Pulmonary artery endothelial cell (primary cell): ENCODE data around the gene KRTAP12-1. TPM values are rescaled to one million over a fixed set of nuclear protein-coding genes. Genes with fewer than 3 reads are reported as not detected.
"Not testable (repeated sequence)": the region's sequence is repeated elsewhere in the genome, so short reads cannot be mapped to it uniquely, and the experiment has no call there.

Source experiments
- DNase-seq: peaks from one replicate; pipeline ENCODE4 v3.0.0-alpha.2; 2011; ENCODE audit warnings: low read depth, low spot score
- total RNA-seq: library from RNA; depleted of rRNA; stranded (reverse); fragments of >200 nt; gene quantifications from 2 replicates; pipeline ENCODE4 v1.2.3, GENCODE V29; 2014

The KRTAP12-1 gene
- total RNA-seq, 1 donor from 2014 or later, result not detected

DNA sequence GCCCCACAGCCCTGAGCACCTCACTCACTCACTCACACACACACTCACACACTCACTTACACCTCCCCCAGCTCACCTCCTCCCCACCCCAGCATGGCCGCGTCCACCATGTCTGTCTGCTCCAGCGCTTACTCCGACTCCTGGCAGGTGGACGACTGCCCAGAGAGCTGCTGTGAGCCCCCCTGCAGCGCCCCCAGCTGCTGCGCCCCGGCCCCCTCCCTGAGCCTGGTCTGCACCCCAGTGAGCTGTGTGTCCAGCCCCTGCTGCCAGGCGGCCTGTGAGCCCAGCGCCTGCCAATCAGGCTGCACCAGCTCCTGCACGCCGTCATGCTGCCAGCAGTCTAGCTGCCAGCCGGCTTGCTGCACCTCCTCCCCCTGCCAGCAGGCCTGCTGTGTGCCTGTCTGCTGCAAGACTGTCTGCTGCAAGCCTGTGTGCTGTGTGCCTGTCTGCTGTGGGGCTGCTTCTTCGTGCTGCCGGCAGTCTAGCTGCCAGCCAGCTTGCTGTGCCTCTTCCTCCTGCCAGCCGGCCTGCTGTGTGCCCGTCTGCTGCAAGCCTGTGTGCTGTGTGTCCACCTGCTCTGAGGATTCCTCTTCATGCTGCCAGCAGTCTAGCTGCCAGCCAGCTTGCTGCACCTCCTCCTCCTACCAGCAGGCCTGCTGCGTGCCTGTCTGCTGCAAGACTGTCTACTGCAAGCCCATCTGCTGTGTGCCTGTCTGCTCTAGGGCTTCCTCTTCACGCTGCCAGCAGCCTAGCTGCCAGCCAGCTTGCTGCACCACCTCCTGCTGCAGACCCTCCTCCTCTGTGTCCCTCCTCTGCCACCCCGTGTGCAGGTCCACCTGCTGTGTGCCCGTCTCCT, 35.4 kb downstream of the KRTAP12-1 start, which contains the start of gene KRTAP10-11:
Gene KRTAP10-11, plus strand, starts transcription at position 49 of the 856 bp plus-strand sequence. Its CDS starts 45 bp downstream, at position 94.
- DNase-seq, result not testable (repeated sequence)

DNA sequence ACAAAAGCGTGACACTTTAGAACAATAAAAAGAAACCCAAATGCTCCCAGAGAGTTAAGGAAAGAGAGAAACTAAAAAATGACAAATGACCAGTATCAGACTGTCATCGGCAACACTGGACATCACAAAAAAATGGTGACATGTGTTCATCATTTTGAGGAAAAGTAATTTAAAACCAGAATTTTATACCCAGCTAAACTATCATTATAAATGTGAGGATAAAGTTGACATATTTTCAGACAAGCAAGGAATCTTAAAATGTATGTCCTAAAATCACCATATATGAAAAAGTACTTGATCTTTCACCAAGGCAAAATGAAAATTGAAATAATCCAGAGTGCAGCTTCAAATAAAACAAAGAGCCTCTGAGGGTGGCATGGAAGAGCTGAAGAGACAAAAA, 37.1 kb downstream of the KRTAP12-1 start:
- DNase-seq, result no peak

DNA sequence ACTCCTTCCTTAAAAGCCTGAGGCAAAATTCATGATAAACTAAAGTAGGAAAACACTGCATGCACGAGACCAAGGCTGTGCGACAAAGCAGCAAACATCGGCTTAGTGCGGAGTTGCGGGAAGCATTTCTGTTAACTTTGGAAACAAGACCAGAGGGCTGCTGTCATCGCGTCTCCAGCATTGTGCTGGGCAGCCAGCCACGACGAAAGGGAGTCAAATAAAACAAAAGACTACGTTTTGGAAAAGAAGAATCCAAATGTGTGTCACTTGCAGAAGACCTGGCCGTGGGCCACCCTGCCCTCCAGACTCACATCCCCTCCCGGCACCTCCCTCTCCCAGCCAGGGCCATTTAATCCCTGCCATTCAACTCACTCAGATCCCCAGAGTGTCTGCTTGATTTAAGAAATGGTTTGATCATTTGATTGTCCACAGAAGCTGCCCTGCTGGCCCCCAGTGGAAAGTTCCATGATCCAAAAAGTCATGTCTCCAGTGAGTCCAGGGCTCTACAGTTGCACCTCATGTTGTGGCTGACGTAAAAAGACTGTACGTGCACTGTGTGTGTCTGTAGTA, 38.1 kb downstream of the KRTAP12-1 start:
- DNase-seq, result no peak

DNA sequence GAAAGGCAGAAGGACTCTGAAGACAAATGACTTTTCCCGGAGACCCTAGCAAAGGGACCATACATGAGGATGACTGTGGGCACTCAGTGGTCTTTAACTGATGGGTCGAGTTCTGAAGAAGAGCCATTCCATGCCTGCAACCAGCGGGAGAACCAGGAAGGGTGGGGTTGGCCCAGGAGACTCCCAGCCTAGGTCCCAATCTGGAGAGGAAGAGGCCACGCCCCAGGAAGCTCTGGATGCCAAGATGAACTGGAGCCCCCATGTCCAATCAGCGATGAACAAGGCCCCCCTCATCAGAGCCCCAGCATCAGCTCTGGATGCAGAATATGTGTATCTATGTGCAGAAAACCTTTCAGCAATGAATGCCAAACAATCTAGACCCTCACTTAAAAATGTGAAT, 41.2 kb downstream of the KRTAP12-1 start:
- DNase-seq, result no peak

DNA sequence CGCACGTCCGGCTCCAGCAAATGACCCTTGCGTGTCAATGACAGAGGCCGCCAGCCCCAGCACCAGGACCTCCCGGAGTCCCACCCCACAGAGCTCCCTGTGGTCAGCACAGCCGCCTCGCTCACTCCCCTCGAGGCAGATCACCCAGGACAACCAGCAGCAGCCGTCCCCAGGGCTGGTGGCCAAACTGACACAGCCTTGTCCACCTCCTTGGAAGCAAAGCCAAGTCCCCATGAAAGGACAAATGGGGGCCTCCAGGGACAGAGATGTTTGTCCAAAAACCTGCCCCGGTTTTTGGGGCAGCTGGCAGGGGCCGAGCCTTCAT, 42.7 kb downstream of the KRTAP12-1 start:
- DNase-seq, result no peak

DNA sequence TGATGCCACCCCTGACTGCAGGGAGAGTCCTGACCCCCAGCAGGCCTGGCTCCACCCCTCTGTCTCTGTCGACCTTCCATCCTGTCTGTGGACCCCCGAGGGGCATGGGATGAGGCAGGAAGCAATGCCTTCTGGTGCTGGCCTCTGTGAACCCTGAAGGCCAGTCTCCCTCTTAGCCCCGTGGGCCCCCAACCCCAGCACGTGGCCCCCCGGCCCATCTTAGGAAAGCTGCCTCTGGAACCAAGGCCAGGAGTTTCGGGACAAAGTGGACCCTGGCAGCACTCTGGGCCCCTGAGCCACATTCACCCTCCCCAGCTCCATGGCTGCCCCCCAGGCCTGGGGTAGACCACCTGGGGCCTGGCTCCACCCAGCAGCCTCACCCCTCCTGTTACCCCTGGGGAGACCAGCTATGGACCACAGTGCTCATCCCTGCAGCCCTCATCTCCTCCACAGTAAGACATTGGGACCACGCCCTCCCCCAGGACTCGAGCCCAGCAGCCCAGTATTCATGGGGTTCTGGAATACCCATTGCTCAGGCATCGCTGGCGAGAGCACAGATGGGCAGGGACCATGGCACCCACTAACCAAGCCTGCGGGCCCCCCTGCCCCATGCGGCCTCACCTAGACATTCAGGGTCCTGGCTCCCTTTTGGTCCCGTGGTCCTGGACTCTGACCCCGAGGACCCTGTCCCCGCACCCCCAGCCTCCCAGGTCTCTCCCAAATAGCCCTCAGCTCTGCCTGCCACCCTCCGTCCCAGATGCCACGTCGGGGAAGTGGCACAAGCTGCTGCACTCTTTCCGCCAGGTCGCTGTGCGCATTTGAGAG, 43.2 kb downstream of the KRTAP12-1 start:
- not testable (repeated sequence) for DNase-seq

DNA sequence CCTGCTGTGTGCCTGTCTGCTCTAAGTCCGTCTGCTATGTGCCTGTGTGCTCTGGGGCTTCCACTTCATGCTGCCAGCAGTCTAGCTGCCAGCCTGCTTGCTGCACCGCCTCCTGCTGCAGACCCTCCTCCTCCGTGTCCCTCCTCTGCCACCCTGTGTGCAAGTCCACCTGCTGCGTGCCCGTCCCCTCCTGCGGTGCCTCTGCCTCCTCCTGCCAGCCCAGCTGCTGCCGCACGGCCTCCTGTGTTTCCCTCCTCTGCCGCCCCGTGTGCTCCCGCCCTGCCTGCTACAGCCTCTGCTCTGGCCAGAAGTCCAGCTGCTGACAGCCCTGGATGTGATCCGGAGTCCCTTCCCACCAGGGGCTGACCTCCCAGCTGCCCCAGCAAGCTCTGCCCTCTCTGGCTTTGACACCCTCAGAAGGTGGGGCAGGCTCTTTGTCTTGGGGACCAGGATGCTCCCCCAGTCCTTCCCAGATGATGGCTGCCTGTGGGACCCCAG, 44.1 kb downstream of the KRTAP12-1 start:
- not testable (repeated sequence) for DNase-seq

DNA sequence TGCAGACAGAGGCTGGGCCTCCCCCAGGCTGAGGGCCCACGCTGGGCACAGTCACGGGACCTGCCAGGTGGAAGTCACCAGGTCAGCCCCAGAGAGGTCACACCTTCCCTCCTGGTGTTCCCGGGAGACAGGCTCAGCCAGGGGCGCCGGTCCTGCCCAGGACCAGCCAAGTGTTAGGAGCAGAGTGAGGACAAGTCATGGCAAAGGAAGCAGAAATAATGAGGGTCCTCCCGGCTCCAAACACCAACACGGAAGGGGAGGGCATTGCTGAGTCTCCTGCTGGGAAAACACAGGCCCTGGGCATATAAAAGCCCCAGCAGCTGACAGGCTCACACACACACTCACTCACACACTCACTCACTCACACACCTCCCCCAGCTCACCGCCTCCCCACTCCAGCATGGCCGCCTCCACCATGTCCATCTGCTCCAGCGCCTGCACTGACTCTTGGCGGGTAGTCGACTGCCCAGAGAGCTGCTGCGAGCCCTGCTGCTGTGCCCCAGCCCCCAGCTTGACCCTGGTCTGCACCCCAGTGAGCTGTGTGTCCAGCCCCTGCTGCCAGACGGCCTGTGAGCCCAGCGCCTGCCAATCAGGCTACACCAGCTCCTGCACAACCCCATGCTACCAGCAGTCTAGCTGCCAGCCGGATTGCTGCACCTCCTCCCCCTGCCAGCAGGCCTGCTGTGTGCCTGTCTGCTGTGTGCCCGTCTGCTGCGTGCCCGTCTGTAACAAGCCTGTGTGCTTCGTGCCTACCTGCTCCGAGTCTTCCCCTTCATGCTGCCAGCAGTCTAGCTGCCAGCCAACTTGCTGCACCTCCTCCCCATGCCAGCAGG, 44.7 kb downstream of the KRTAP12-1 start, which contains the start of gene KRTAP10-10:
Gene KRTAP10-10, plus strand, starts transcription at position 339 of the 833 bp plus-strand sequence. Its CDS starts 62 bp downstream, at position 401.
- no peak for DNase-seq

DNA sequence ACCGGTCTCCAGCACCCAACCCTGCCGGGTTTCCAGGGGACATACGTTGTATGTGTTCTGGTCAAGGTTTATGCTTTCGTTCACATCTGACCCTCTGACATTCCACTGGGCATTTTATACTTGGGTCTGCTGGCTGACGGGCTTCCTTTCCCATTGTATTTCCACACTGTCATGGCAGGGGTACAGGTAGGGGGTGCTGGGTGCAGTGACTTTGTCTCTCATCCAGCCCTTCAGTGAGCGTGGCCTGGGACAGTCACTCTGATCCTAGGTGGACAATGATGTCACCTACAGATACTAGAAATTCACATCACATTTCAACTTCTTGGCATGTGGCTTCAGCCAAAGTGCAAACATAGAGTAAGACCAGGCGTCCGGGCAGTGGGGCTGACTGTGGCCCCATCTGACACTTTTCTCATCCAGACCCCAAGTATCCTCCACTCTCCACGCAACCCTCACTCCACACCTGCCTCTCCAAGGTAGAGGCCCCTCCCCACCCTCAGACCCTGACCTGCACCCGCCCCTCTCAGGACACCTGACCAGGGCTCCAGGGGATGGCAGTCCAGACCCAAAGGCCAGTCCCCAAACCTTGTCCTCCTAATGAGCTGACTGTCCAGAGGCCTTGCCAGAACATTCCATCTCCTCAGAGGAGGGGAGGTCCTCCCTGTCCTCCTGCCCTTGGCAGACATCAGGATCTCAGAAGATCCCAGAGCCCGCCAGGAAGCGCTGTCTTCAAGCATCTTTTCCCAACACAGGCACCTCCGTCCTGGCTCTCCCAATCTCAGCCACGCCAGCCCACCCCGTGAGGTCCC, 45.5 kb downstream of the KRTAP12-1 start:
- no peak for DNase-seq

DNA sequence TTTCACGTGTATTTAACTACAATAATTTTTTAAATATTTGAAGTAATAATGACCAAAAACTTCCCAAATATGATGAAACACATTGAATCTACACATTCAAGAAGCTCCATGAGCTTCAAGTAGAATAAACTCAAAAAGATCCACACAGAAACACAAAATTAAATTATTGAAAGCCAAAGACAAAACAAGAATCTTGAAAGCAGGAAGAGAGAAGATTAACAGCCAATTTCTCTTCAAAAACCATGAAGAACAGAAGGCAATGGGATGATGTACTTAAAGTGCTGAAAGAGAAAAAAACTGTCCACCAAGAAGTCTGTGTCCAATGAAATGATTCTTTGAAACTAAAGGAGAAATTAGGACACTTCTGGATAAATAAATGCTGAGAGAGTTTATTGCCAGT, 49.9 kb downstream of the KRTAP12-1 start:
- DNase-seq, result no peak

Other genes with a start within 250 kb of the KRTAP12-1 start
- 0.71 and 1.5 TPM in 2 replicates for gene LRRC3, start 226.7 kb downstream of the KRTAP12-1 start, total RNA-seq
- not detected in 2 replicates for gene KRTAP10-1, start 142.0 kb downstream of the KRTAP12-1 start, total RNA-seq
- gene KRTAP10-2, start 130.7 kb downstream of the KRTAP12-1 start, total RNA-seq, result not detected in 2 replicates
- not detected in 2 replicates for gene KRTAP10-3, start 123.4 kb downstream of the KRTAP12-1 start, total RNA-seq
- gene KRTAP10-4, start 108.4 kb downstream of the KRTAP12-1 start, total RNA-seq, result not detected in 2 replicates
- not detected in 2 replicates for gene KRTAP10-5, start 101.6 kb downstream of the KRTAP12-1 start, total RNA-seq
- gene KRTAP10-6, start 89.7 kb downstream of the KRTAP12-1 start, total RNA-seq, result not detected in 2 replicates
- not detected in 2 replicates for gene KRTAP10-7, start 81.6 kb downstream of the KRTAP12-1 start, total RNA-seq
- not detected in 2 replicates for gene KRTAP10-8, start 70.1 kb downstream of the KRTAP12-1 start, total RNA-seq
- gene KRTAP10-9, start 55.1 kb downstream of the KRTAP12-1 start, total RNA-seq, result not detected in 2 replicates
- not detected in 2 replicates for gene KRTAP10-10, start 44.8 kb downstream of the KRTAP12-1 start, total RNA-seq
- gene KRTAP10-11, start 35.7 kb downstream of the KRTAP12-1 start, total RNA-seq, result not detected in 2 replicates
- gene KRTAP12-4, start 27.5 kb downstream of the KRTAP12-1 start, total RNA-seq, result not detected in 2 replicates
- not detected in 2 replicates for gene KRTAP12-3, start 24.2 kb downstream of the KRTAP12-1 start, total RNA-seq
- not detected in 2 replicates for gene KRTAP12-2, start 15.2 kb downstream of the KRTAP12-1 start, total RNA-seq
- not detected in 2 replicates for gene KRTAP10-12, start 15.0 kb upstream of the KRTAP12-1 start, total RNA-seq
- not detected in 2 replicates for gene TSPEAR, start 29.4 kb upstream of the KRTAP12-1 start, total RNA-seq
- 105 and 197 TPM in 2 replicates for gene UBE2G2, start 119.7 kb upstream of the KRTAP12-1 start, total RNA-seq
- gene SUMO3, start 135.9 kb upstream of the KRTAP12-1 start, total RNA-seq, result 101 and 113 TPM in 2 replicates
- 324 and 432 TPM in 2 replicates for gene PTTG1IP, start 191.5 kb upstream of the KRTAP12-1 start, total RNA-seq
- gene ITGB2, start 238.7 kb upstream of the KRTAP12-1 start, total RNA-seq, result 0.07 and 0.13 TPM in 2 replicates